Muscle of leg (tissue), 11 donors: ENCODE data around the gene WSCD1. TPM values are rescaled to one million over a fixed set of nuclear protein-coding genes. Genes with fewer than 3 reads are reported as not detected.
A peak's percentile ranks its signal among the peaks of the same experiment; 100 is the strongest.

ENCODE experiments used
- DNase-seq: peaks from one replicate; pipeline ENCODE4 v3.0.0; 2013
- H3K27ac ChIP-seq: one replicate; pipeline ENCODE4 v1.5.1; 2013; ENCODE audit warnings: mild to moderate bottlenecking, low read length, control low read depth
- H3K27me3 ChIP-seq: one replicate; pipeline ENCODE4 v1.6.1; 2013; ENCODE audit warnings: low read length; ENCODE audit not compliant: control insufficient read depth, insufficient read depth
- H3K36me3 ChIP-seq: one replicate; pipeline ENCODE4 v1.6.1; 2013; ENCODE audit warnings: low read length; ENCODE audit not compliant: control insufficient read depth, insufficient read depth
- H3K4me1 ChIP-seq: one replicate; pipeline ENCODE4 v1.6.1; 2013; ENCODE audit warnings: low read length; ENCODE audit not compliant: control insufficient read depth, insufficient read depth
- H3K4me3 ChIP-seq: one replicate; pipeline ENCODE4 v1.5.1; 2013; ENCODE audit warnings: low read length, control low read depth
- H3K9me3 ChIP-seq: replicated peaks from 2 replicates; pipeline ENCODE4 v1.6.1; 2013; ENCODE audit warnings: low read depth, low read length; ENCODE audit not compliant: control insufficient read depth
- WGBS: methylation state at CpG from one replicate; pipeline ENCODE4 v1.1.5; 2013; ENCODE audit warnings: missing lambda C conversion rate; ENCODE audit not compliant: insufficient coverage; 5-methylcytosine and 5-hydroxymethylcytosine counted together
- polyA plus RNA-seq, 8 donors: library from polyadenylated mRNA; unstranded; fragments of 120-200 nt; gene quantifications; one replicate each; pipeline versions ENCODE4 v1.2.1 to v1.2.3, GENCODE V29; 2013; ENCODE audit warnings: inconsistent platforms in 1 of 8, low replicate concordance in 1 of 8; ENCODE audit not compliant: insufficient read length in 8 of 8, insufficient read depth in 1 of 8
- total RNA-seq: library from RNA; stranded (reverse); fragments of 120-200 nt; gene quantifications from one replicate; pipeline ENCODE4 v1.2.4, GENCODE V29; 2013

Gene WSCD1
- total and polyA plus RNA-seq, 9 donors: 32.0 to 44.2 (median 40.1) TPM

DNA sequence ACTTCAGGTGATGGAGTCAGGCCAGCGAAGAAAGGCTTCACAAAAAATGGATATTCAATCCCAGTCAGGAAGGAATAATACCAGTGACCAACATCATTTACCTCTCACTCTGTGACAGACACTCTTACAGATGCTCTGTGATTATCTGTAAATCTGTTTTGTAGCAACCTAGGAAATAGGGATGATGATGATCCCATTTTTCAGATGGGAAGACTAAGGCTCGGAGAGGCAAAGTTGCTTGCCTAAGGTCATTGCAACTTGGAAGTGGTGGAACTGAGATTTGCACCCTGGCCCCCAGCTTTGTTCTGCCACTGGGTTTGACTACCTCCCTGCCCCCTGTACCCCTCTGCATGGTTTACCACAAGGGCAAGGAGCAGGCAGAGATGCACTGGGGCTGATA, 14.1 kb upstream of the WSCD1 start:
- DNase-seq: no peak
- Histone ChIP-seq H3K9me3 (no peaks in the 10 kb centered on the region), H3K4me1 (no peaks in the 10 kb centered on the region), H3K36me3 (no peaks in the 10 kb centered on the region), H3K4me3 (no peak overlapping the region), H3K27me3 (peaks cover 9% of the 10 kb centered on the region), H3K27ac (no peak overlapping the region)
- WGBS: no CpG with 5 or more reads among the region's 2 CpGs

DNA sequence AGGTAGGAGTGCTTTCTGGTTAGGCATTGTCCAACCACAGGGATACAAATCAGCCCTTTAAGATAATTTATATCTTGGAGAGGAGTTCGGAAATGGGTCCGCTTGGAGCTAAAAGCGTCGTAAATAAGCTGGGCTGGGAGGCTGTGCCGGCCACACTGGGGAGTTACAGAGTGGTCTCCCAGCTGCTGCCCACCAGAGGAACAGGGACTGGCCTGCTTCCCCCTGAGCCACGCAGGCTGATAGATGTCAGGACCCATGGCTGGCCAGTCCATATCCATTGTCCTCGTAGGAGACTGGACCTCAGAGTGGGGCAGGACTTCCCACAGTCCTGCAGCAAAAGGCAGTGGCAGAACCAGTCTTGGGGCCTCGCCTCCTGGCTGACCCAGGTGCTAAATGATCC, 12.6 kb upstream of the WSCD1 start:
- 23% methylated on average over 8 of the region's 8 CpGs for WGBS
- Histone ChIP-seq H3K27ac (no peak overlapping the region), H3K4me1 (no peaks in the 10 kb centered on the region), H3K36me3 (no peaks in the 10 kb centered on the region), H3K4me3 (no peak overlapping the region), H3K27me3 (peaks cover 9% of the 10 kb centered on the region), H3K9me3 (no peaks in the 10 kb centered on the region)
- DNase-seq: no peak

DNA sequence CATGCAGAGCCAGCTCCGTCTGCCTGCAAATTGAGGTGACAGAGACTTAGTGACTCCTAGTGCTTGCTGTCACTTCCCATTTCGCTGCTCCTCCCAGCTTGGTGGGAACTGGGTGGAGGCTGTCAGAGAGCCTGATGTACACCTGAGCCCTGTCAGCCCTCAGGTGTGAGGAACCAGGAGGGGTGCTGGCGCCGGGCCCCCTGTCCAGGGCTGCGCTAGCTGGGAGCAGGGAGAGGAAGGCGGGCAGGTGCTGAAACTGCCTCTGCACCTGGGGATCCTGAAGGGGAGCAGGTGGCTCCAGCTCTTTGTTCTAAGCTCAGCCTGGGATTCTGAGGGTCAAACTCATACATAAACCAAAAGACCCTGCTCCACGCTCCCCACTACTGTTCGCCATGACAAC, 10.8 kb upstream of the WSCD1 start:
- H3K9me3 ChIP-seq: no peaks in the 10 kb centered on the region
- no peak overlapping the region for H3K4me3 ChIP-seq
- 63% methylated on average over 7 of the region's 8 CpGs for WGBS
- no peak overlapping the region for H3K27ac ChIP-seq
- no peaks in the 10 kb centered on the region for H3K36me3 ChIP-seq
- no peak for DNase-seq
- H3K4me1 ChIP-seq: no peaks in the 10 kb centered on the region
- H3K27me3 ChIP-seq: peaks cover 13% of the 10 kb centered on the region

DNA sequence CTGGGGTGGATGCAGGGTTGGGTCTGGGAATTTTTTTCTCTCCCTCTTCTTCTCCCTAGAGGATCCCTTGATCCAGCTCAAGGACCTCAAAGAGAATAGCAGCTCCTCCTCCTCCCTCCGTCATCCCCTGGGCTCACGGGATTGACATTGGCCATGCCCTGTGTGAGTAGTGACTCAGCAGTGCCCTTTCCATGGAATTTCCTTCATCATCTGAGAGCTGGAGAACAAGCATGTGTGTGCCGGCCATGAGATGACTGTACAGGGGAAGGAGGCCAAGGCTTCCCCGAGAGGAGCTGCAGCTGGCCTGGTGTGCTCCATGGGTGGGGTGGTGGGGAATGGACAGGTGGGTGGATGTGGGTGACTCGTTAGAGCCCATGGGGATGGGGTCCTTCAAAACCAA, 8.9 kb upstream of the WSCD1 start:
- Histone ChIP-seq H3K27me3 (peaks cover 11% of the 10 kb centered on the region), H3K4me1 (no peaks in the 10 kb centered on the region), H3K9me3 (no peaks in the 10 kb centered on the region), H3K27ac (no peak overlapping the region), H3K36me3 (no peaks in the 10 kb centered on the region), H3K4me3 (no peak overlapping the region)
- DNase-seq: no peak
- 0% methylated on average over 1 of the region's 5 CpGs for WGBS

DNA sequence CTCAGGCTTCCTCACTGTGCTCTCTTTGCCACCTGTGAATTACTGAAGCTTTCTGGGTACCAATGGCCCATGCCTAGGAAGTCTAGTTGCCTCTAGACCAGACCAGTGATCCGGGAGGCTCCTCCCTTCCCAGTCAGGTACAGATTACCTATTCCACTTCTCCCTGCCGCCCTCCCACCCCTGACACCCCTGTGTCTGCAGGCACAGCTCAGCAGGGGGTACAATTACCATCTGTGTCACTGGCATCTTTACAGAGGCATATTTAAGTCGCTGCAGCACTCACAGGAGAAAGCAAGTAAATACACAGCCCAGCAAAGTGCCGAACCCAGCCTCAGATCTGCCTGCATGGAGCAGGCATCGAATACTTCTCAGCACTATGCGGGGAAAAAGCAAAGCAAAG, 5.3 kb upstream of the WSCD1 start:
- no peak overlapping the region for H3K4me3 ChIP-seq
- 58% methylated on average over 6 of the region's 6 CpGs for WGBS
- H3K36me3 ChIP-seq: no peaks in the 10 kb centered on the region
- H3K4me1 ChIP-seq: peaks cover 10% of the 10 kb centered on the region
- H3K9me3 ChIP-seq: no peaks in the 10 kb centered on the region
- no peak for DNase-seq
- peaks cover 24% of the 10 kb centered on the region for H3K27me3 ChIP-seq
- H3K27ac ChIP-seq: no peak overlapping the region

DNA sequence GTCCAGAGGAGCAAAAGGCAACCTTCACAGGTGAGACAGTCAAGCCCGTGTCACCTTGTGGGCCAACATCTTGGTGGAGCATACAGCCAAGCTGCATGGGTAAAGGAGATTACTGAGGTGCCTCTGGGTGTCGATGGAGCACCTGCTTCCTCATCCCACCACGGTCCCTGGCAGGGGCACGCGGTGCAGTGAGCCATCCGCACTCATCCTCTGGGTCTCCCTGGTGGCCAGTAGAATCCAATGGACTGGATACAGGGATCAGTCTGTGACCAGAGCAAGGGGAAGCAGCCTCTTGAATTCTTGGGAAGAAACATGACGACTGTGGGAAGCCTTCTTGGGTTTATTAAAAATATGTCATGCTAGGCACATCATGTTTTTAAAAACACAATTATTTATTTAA, 4.8 kb upstream of the WSCD1 start:
- 64% methylated on average over 6 of the region's 7 CpGs for WGBS
- Histone ChIP-seq H3K27me3 (peaks cover 25% of the 10 kb centered on the region), H3K27ac (no peak overlapping the region), H3K9me3 (no peaks in the 10 kb centered on the region), H3K4me3 (no peak overlapping the region), H3K36me3 (no peaks in the 10 kb centered on the region), H3K4me1 (peaks cover 12% of the 10 kb centered on the region)
- no peak for DNase-seq

DNA sequence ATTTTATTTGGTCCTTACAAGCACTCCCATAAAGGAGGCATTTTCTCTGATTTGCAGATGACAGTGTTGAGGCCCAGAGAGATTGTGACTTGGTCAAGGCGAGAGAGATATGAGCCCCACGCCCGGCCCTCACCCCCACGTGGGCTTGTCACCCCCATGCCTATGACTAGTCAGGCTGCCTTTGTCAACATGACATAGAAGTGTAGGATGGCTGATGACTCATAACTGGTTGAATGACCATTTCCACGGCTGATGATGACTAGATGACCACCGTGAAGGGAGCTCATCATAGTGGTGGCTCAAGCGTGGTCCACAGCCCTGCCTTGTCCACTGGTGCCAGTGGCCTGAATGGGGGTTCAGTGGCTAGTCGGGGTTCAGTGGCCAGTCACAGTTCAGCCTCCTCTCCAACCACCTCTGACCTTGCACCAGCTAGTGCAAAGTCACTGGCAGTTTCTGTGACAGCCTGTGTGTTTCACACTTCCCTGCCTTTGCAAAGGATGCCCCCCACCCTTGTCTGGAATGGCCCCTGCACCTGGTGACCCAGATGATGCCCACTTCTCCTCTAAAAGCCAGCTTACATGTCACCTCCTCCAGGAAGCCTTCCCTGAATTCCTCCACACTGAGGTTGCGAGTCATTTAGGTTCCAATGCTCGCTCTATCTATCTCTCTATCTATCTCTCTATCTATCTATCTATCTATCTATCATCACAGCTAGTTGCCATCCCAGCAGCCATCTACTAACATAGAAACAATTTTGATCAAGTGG, 3.8 kb upstream of the WSCD1 start:
- no peak for DNase-seq
- Histone ChIP-seq H3K36me3 (no peaks in the 10 kb centered on the region), H3K9me3 (no peaks in the 10 kb centered on the region), H3K4me1 (peaks cover 16% of the 10 kb centered on the region), H3K27ac (no peak overlapping the region), H3K27me3 (peaks cover 31% of the 10 kb centered on the region), H3K4me3 (no peak overlapping the region)
- 85% methylated on average over 3 of the region's 10 CpGs for WGBS

DNA sequence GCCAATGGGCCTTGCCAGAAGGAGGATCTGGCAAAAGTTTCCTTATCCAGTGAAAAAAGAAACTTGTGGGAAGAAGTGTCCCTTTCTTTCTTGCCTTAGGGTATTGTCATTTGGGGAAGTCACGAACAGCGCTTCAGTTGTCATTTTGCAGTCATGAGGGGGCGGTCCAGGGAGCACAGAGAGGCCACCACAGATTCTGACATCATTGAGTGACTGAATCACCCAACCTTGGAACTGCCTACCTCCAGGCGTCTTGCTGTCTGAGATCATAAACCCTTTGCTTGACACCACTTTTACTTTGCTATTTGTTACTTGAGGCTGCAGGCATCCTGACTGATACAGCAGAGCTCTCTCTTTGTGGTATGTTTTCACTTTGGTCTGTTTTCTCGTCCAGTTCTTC, 3.1 kb upstream of the WSCD1 start:
- DNase-seq: no peak
- peaks cover 37% of the 10 kb centered on the region for H3K27me3 ChIP-seq
- H3K9me3 ChIP-seq: no peaks in the 10 kb centered on the region
- H3K4me3 ChIP-seq: no peak overlapping the region
- H3K27ac ChIP-seq: no peak overlapping the region
- no peaks in the 10 kb centered on the region for H3K36me3 ChIP-seq
- H3K4me1 ChIP-seq: peaks cover 22% of the 10 kb centered on the region
- WGBS: 64% methylated on average over 4 of the region's 5 CpGs

DNA sequence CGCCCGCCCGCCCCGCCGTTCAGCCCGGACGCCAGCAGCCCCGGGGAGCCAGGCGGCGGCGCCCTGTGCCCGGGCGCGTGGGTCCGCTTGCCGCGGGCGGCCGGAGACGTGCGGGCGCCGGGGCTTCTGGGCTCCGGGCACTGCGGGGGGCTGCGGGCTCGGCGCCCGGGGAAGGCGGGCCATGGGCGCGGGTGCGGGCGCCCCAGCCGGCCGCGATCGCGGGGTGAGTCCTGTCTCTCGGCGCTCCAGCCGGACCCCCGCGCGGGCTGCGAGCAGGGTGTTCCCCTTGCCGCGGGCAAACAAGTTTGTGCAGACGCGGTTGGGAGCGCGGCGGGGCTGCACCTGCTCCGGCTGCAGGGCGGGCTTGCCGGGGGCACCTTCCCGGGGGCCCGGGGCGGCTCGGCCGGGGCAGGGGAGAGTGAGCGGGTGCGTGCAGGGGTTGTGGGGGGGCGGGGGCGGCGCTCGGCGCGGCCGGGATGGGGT, 292 bp downstream of the WSCD1 start:
- H3K27ac ChIP-seq: no peak overlapping the region
- H3K9me3 ChIP-seq: no peaks in the 10 kb centered on the region
- WGBS: under 1% methylated on average over 64 of the region's 70 CpGs
- H3K36me3 ChIP-seq: peaks cover 5% of the 10 kb centered on the region
- peak overlapping the region; percentile 54 for H3K4me3 ChIP-seq
- H3K4me1 ChIP-seq: peaks cover 54% of the 10 kb centered on the region
- no peak for DNase-seq
- peaks cover 39% of the 10 kb centered on the region for H3K27me3 ChIP-seq

DNA sequence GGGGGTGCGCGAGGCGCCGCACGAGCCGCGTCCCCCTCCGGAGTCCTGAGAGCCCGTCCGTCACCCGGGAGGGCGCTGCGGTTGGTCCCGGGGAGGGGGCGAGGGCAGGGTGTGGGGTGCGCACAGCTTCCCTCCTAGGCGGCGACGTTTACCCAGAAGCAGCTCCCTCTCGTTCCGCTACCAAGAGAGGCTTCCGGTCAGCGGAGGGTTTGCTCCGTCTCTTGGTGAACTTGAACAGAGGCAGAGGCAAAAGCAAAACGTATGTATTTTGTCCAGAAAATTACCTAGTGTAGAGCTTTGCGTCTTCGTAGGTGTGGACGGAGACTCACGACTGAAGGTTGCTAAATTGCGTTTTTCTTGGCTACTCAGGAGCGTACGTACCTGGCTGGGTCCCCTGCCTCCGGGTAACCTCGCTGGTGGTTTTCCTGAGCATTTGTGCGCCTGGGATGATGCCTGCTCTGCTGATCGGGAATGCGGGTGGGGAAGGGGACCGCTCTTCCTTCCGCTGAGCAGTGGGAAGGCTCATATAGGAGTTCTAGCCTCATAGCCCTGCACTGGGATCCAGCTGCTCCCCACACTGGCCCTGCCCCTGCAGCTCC, 833 bp downstream of the WSCD1 start:
- peak overlapping the region; percentile 54 for H3K4me3 ChIP-seq
- WGBS: 2% methylated on average over 31 of the region's 39 CpGs
- peak; percentile 34 for DNase-seq
- peaks cover 59% of the 10 kb centered on the region for H3K4me1 ChIP-seq
- peaks cover 6% of the 10 kb centered on the region for H3K36me3 ChIP-seq
- H3K9me3 ChIP-seq: no peaks in the 10 kb centered on the region
- peaks cover 39% of the 10 kb centered on the region for H3K27me3 ChIP-seq
- H3K27ac ChIP-seq: peak overlapping the region; percentile 70
